Tibial nerve (tissue), 4 donors: ENCODE measurements around the gene NEURL2. TPM values are rescaled to one million over a fixed set of nuclear protein-coding genes. Genes with fewer than 3 reads are reported as not detected.

ENCODE experiments used
- DNase-seq, 2 donors: peaks; one replicate each; pipeline ENCODE4 v3.0.0-alpha.2; 2019; ENCODE audit warnings: low spot score in 2 of 2
- H3K27ac ChIP-seq, 4 donors: fragments of 200-600 bp; sonication (generic) in 3 of 4; one replicate each; pipeline ENCODE4 v1.5.1; 2017 to 2019; ENCODE audit warnings: mild to moderate bottlenecking in 1 of 4
- H3K27me3 ChIP-seq, 2 donors: fragments of 200-600 bp; sonication (generic) in 1 of 2; one replicate each; pipeline versions ENCODE4 v1.5.1 to v1.6.0; 2017 to 2019
- H3K36me3 ChIP-seq, 3 donors: fragments of 200-600 bp; sonication (generic); one replicate each; pipeline ENCODE4 v1.5.1; 2018 to 2019
- H3K4me1 ChIP-seq, 4 donors: fragments of 200-600 bp; sonication (generic) in 3 of 4; one replicate each; pipeline ENCODE4 v1.5.1; 2017 to 2019
- H3K4me3 ChIP-seq, 4 donors: fragments of 200-600 bp; sonication (generic) in 3 of 4; one replicate each; pipeline ENCODE4 v1.5.1; 2017 to 2019; ENCODE audit warnings: mild to moderate bottlenecking in 1 of 4, moderate library complexity in 1 of 4
- H3K9me3 ChIP-seq, 4 donors: fragments of 200-600 bp; sonication (generic) in 3 of 4; one replicate each; pipeline ENCODE4 v1.5.1; 2017 to 2019
- CTCF ChIP-seq, 5 experiments: fragments of 200-600 bp in 3 of 5; fragments of 450-650 bp in 2 of 5; sonication (generic) in 3 of 5; IDR thresholded peaks; one replicate each; pipeline ENCODE4 v1.5.1; 2016 to 2019; ENCODE audit warnings: antibody characterized with exemption in 5 of 5, mild to moderate bottlenecking in 3 of 5, moderate library complexity in 2 of 5
- EP300 ChIP-seq, 2 donors: sonication (generic); formaldehyde crosslinking; IDR thresholded peaks; one replicate each; pipeline ENCODE4 v1.6.1; 2017; ENCODE audit warnings: antibody characterized with exemption in 2 of 2, mild to moderate bottlenecking in 1 of 2
- POLR2A ChIP-seq, 2 donors: fragments of 450-650 bp; IDR thresholded peaks; one replicate each; pipeline ENCODE4 v1.6.1; 2017; ENCODE audit warnings: antibody characterized with exemption in 2 of 2, mild to moderate bottlenecking in 2 of 2, moderate library complexity in 2 of 2
- WGBS, 2 donors: methylation state at CpG; one replicate each; pipeline ENCODE4 v1.1.5; 2018; 5-methylcytosine and 5-hydroxymethylcytosine counted together
- total RNA-seq, 4 donors: library from RNA; depleted of rRNA; stranded (reverse); fragments of >200 nt; gene quantifications; one replicate each; pipeline ENCODE4 v1.1.0, GENCODE V29; 2016

Gene NEURL2
- total RNA-seq, 4 donors from 2014 or later, result 7.7 to 42.9 (median 15.6) TPM

- TF ChIP-seq CTCF (IDR thresholded peaks at IDR 0.05) (no peak), EP300 (IDR thresholded peaks at IDR 0.05) (no peak), POLR2A (IDR thresholded peaks at IDR 0.05) (no peak)
- WGBS, 2 donors, result 84% methylated on average over 11 of the region's 11 CpGs
- H3K27ac ChIP-seq, result no peak overlapping the region
- H3K4me1 ChIP-seq, result peaks cover 0 to 63% (median 29%) of the 10 kb centered on the region in 4 donors
- no peaks in the 10 kb centered on the region for H3K27me3 ChIP-seq
- no peaks in the 10 kb centered on the region for H3K9me3 ChIP-seq
- no peak overlapping the region for H3K4me3 ChIP-seq
- no peaks in the 10 kb centered on the region for H3K36me3 ChIP-seq
- no peak for DNase-seq
These were observed 30.6 kb upstream of the NEURL2 start for GRCh38 chr20:45921337-45922189.

DNA sequence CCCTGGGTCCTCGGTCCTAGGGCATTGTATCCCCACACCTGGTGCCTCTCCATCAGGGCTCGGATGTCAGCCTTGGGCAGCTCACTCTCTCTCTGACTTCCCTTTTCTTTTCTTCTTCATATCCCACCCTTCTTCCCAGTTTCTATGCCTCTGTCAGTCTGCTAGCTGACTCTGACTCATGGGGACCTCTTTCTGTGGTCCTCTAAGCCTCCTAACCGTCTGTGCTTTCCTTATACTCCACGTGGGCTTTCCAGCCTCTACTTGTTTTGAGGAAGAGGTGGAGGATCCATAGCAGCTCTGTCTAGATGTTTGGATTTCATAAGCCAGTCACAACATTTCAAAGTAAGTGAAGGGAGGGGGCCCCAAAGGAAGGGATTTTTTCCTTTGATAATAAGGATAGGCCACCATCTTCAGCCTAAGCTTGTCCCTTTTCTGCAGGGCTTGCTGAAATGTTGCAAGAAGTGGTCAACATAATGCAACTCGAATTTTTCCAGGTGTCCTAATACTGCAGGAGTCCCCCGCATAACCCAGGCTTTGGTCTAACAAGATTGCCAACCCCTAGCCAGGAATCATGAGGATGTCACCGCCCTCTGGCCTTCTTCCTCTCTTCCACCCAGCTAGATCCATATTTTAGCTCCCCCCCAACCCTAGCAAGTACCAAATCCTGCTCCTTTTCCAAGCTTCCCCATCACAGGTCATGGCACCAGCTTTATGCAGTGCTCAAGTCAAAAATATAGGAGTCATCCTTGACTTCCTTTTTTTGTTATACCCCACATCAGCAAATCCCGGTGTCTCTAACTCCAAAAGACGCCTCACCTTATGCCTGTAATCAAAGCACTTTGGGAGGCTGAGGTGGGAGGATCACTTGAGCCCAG lies 29.7 kb upstream of the NEURL2 start:
- no peaks in the 10 kb centered on the region for H3K27me3 ChIP-seq
- no peak for DNase-seq
- no peaks in the 10 kb centered on the region for H3K9me3 ChIP-seq
- no peak for TF ChIP-seq EP300 (IDR thresholded peaks at IDR 0.05)
- H3K36me3 ChIP-seq, result no peaks in the 10 kb centered on the region
- H3K4me1 ChIP-seq, result peaks cover 0 to 62% (median 29%) of the 10 kb centered on the region in 4 donors
- H3K4me3 ChIP-seq, result no peak overlapping the region
- 67% methylated on average over 9 of the region's 9 CpGs for WGBS, 2 donors
- H3K27ac ChIP-seq, result peak overlapping the region; percentile 32 to 90 (median 66)

DNA sequence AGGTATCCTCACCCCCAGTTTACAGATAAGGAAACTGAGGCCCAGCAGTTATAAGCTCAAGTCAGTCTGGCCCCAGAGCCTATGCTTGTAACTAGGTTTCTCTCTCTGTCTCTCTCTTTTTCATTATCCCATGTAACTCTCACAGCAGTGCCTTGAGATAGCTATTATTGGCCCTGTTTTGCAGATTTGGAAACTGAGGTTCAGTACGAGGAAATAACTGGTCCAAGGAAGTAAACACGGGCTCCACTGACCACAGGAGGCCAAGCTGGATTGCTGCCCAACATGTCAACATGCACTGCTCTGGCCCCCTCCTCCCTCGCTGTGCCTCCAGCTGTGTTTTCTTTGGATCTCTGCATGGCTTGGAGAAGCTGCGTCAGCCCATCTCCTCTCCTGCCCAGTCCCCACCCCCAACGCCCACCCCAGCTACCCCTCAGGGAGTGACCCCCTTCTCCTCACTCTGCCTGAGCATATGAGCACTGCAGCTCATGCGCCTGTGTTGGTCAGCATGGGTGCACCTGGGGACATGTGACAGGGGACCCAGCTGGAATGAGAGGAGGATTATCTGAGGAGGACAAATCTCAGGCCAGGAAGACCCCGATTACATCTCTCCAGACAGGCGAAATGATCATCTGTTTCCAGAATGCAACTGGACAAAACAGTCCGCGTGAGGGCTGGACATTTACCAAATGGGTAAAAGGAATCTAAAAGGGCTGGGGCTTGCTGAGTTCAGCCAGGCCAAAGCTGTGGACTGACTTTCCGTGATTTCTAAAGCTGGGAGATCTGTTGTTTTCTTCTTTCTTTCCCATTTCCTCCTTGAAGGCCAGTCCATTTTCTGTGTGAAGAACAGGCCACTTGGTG lies 28.8 kb upstream of the NEURL2 start:
- TF ChIP-seq CTCF (IDR thresholded peaks at IDR 0.05) (no peak), EP300 (IDR thresholded peaks at IDR 0.05) (peak in 1 of 2 donors; percentile 52)
- WGBS, 2 donors, result 25 to 31% methylated on average over 9 to 11 of the region's 11 CpGs
- Histone ChIP-seq H3K27ac (peak overlapping the region; percentile 32 to 90 (median 76)), H3K4me1 (peaks cover 0 to 52% (median 28%) of the 10 kb centered on the region in 4 donors), H3K4me3 (no peak overlapping the region), H3K36me3 (no peaks in the 10 kb centered on the region), H3K9me3 (no peaks in the 10 kb centered on the region), H3K27me3 (no peaks in the 10 kb centered on the region)
- peak; percentile 77 to 82 for DNase-seq

DNA sequence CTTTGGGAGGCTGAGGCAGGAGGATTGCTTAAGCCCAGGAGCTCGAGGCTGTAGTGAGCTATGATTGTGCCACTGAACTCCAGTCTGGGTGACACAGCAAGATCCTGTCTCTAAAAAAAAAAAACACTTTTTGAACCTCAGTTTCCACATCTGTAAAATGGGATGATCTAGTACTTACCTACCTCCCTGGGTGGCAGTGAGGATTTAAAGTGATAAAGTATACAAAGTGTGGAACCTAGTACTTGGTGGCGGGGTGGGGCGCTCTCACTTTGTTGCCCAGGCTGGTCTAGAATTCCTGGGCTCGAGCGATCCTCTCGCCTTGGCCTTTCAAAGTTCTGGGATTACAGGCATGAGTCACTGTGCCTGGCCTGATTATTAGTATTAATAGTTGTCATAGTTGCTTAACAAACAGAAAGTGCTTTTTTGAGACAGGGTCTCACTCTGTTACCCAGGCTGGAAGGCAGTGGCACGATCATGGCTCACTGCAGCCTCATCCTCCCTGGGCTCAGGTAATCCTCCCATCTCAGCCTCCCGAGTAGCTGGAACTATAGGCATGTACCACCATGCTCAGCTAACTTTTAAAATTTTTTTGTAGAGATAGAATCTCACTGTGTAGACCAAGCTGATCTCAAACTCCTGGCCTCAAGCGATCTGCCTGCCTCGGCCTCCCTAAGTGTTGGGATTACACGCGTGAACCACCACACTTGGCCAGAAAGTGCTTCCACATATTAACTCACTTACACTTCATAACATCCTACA lies 27.9 kb upstream of the NEURL2 start:
- peak overlapping the region; percentile 32 to 90 (median 76) for H3K27ac ChIP-seq
- no peak overlapping the region for H3K4me3 ChIP-seq
- TF ChIP-seq EP300 (IDR thresholded peaks at IDR 0.05) (no peak), POLR2A (IDR thresholded peaks at IDR 0.05) (no peak), CTCF (IDR thresholded peaks at IDR 0.05) (no peak)
- H3K9me3 ChIP-seq, result no peaks in the 10 kb centered on the region
- 85 to 87% methylated on average over 12 of the region's 12 CpGs for WGBS, 2 donors
- H3K27me3 ChIP-seq, result no peaks in the 10 kb centered on the region
- H3K4me1 ChIP-seq, result peaks cover 0 to 44% (median 22%) of the 10 kb centered on the region in 4 donors
- no peaks in the 10 kb centered on the region for H3K36me3 ChIP-seq
- DNase-seq, result no peak
